ENCODE data around the gene CENPM.

Gene CENPM

GRCh38 chr22:41891407-41891806, 55.5 kb downstream of the CENPM start:
- DNase-seq, result no peak
